Measurements from ENCODE around the gene FKBP2. TPM values are rescaled to one million over a fixed set of nuclear protein-coding genes. Genes with fewer than 3 reads are reported as not detected.

FKBP2 gene
- total RNA-seq, 1 experiment from 2014 or later: 84.2 TPM

DNA sequence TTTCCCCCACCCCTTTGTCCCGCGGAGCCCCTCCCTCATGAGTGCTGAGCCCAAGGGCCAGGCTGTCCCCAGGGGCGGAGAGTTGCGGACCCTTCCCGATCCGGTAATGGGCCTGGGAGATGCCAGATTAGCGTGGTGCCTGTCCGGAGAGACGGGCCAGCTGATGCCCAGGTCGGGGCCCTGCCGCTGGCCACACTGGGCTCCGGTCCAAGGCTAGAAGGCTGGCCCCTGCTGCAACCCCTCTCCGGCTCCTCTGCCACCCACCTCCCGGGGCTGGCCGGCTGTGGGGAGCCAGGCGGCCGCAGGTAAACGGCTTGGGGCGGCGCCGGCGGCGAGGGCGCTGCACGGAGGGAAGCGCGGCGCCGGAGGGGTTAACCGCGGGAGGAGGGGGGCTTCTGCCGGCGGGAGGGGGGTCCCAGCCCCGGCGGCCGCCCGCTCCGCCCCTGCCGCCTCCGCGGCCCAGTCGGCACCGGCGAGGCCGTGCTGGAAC is 50.4 kb downstream of the FKBP2 start, which contains the start of gene KCNK4:
Gene KCNK4, plus strand, starts transcription at position 41 of the 490 bp plus-strand sequence. CDS start 1,717 bp downstream, outside the sequence.
- Histone ChIP-seq H2AFZ (no peak within 1 kb of the TSS), H3K27ac (no peak within 1 kb of the TSS), H3K9me2 (ENCODE audit: insufficient read depth) (no peaks in the 10 kb centered on the region), H3K4me3 (no peak within 1 kb of the TSS), H3K9me3 (ENCODE audit: insufficient read depth, low read depth) (no peaks in the 10 kb centered on the region), H3F3A (ENCODE audit: insufficient read depth, low read depth) (peaks cover 4% of the 10 kb centered on the region; the same call in 1 of the 2 replicates), H3K27me3 (ENCODE audit: insufficient read depth, low read depth) (no peaks in the 10 kb centered on the region), H3K36me3 (ENCODE audit: low read depth) (no peaks in the 10 kb centered on the region), H4K20me1 (ENCODE audit: insufficient read depth) (no peaks in the 10 kb centered on the region), H3K4me1 (replicated peaks; ENCODE audit: insufficient read depth) (peaks cover 8% of the 10 kb centered on the region), H3K79me2 (ENCODE audit: low read depth) (no peaks in the 10 kb centered on the region; the same call in 1 of the 2 replicates), H3K4me2 (no peak within 1 kb of the TSS)
- CTCF ChIA-PET: no interaction called here
- peak in 1 of 2 experiments; percentile 31 for DNase-seq
- no peak for TF ChIP-seq EZH2 (IDR thresholded peaks at IDR 0.05; ENCODE audit: low read depth)
- TF ChIP-seq, protein P1, sequence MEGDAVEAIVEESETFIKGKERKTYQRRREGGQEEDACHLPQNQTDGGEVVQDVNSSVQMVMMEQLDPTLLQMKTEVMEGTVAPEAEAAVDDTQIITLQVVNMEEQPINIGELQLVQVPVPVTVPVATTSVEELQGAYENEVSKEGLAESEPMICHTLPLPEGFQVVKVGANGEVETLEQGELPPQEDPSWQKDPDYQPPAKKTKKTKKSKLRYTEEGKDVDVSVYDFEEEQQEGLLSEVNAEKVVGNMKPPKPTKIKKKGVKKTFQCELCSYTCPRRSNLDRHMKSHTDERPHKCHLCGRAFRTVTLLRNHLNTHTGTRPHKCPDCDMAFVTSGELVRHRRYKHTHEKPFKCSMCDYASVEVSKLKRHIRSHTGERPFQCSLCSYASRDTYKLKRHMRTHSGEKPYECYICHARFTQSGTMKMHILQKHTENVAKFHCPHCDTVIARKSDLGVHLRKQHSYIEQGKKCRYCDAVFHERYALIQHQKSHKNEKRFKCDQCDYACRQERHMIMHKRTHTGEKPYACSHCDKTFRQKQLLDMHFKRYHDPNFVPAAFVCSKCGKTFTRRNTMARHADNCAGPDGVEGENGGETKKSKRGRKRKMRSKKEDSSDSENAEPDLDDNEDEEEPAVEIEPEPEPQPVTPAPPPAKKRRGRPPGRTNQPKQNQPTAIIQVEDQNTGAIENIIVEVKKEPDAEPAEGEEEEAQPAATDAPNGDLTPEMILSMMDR (conservative IDR thresholded peaks at IDR 0.05): no peak
- BruUV-seq (replicated peaks): no TSS peak
- POLR2A ChIA-PET (ENCODE audit: unreplicated experiment): no interaction called here
- intact Hi-C loops (cut with micrococcal nuclease; ENCODE audit: unreplicated experiment): no loop called here

DNA sequence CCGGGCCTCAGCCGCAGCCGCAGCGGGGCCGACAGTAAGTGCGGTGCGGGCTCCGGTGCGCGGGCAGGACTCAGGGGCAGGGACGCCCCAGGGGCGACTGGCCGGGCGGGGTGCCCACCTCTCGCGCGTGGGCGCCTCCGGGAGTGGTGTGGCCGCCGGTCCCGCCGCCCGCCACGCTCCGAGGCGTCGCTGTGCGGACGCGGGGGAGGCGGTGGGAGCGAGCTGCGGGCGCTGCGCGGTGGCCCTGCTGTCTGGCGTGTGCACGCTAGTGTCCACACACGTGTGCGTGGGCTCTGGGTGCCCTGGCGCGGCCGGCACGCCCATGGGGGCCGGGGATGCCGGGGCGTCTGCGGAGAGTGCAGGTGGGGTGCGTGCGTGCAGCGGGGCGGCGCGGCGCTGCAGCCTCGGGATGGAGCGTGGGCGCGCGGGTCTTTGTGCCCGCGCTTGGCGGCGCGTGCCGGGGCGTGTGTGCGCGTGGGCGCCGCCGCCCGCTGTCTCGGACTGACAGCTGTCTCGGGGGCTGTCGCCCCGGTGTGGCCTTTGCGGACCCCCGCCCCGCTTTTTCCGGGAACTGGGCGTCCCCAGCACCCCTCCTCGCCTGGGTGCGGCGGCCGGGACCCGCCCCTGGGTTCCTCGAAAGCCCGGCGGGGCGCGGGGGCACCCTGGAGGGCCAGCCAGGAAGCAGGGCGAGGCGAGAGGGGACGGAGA is 51.0 kb downstream of the FKBP2 start:
- Histone ChIP-seq H3K36me3 (ENCODE audit: low read depth) (no peaks in the 10 kb centered on the region), H4K20me1 (ENCODE audit: insufficient read depth) (no peaks in the 10 kb centered on the region), H2AFZ (no peak overlapping the region), H3F3A (ENCODE audit: insufficient read depth, low read depth) (no peaks in the 10 kb centered on the region; the same call in 1 of the 2 replicates), H3K4me3 (no peak overlapping the region), H3K27me3 (ENCODE audit: insufficient read depth, low read depth) (no peaks in the 10 kb centered on the region), H3K9me3 (ENCODE audit: insufficient read depth, low read depth) (no peaks in the 10 kb centered on the region), H3K9me2 (ENCODE audit: insufficient read depth) (no peaks in the 10 kb centered on the region), H3K4me1 (replicated peaks; ENCODE audit: insufficient read depth) (peaks cover 2% of the 10 kb centered on the region; the same call in 1 of the 2 replicates), H3K27ac (no peak overlapping the region), H3K4me2 (no peak overlapping the region), H3K79me2 (ENCODE audit: low read depth) (no peaks in the 10 kb centered on the region)
- POLR2A ChIA-PET (ENCODE audit: unreplicated experiment): no interaction called here
- intact Hi-C loops (cut with micrococcal nuclease; ENCODE audit: unreplicated experiment): no loop called here
- BruUV-seq (replicated peaks): no TSS peak
- peak in 1 of 2 experiments; percentile 10 for DNase-seq
- TF ChIP-seq, protein P1 (conservative IDR thresholded peaks at IDR 0.05): no peak
- TF ChIP-seq EZH2 (IDR thresholded peaks at IDR 0.05; ENCODE audit: low read depth): no peak
- CTCF ChIA-PET: no interaction called here

DNA sequence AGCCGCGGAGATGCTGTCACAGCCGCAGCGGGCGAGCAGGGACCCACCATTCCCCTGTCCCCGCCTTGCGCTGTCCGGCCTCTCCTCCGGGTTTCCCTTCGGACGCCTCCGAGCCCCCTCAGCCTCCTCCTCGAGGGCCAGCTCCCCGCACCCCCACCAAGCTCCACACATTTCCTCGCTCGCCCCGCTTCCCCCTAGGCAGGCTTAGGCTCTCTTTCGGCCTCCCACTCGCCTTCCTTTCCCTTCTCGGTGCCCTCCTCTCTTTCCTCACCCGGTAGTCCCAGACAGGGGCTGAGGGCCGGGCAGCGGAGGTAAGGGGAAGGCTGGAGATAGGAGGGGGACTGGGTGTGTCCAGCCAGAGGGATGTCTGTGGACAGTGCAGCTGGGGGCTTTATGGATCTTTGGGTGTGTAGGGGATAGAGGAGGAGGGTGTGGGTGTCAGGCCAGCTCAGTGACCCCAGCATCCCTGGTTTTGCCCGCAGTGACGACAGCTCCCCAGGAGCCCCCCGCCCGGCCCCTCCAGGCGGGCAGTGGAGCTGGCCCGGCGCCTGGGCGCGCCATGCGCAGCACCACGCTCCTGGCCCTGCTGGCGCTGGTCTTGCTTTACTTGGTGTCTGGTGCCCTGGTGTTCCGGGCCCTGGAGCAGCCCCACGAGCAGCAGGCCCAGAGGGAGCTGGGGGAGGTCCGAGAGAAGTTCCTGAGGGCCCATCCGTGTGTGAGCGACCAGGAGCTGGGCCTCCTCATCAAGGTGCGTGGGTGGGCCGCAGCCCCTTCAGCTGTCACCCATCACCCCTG is 51.8 kb downstream of the FKBP2 start:
- no peak overlapping the region for H3K4me2 ChIP-seq
- ChIA-PET POLR2A (ENCODE audit: unreplicated experiment) (no interaction called here), CTCF (interaction anchor here (0.8 to 1.1 kb wide), 2 partner anchors 16 to 21 kb away, joined by 4 to 5 read pairs; no protein-coding TSS in a partner anchor)
- H3K9me2 ChIP-seq (ENCODE audit: insufficient read depth): no peaks in the 10 kb centered on the region
- no peaks in the 10 kb centered on the region for H3K4me1 ChIP-seq (replicated peaks; ENCODE audit: insufficient read depth)
- TF ChIP-seq, protein P1 (conservative IDR thresholded peaks at IDR 0.05): no peak
- no peak for TF ChIP-seq EZH2 (IDR thresholded peaks at IDR 0.05; ENCODE audit: low read depth)
- BruUV-seq (replicated peaks): no TSS peak
- no peak overlapping the region for H3K27ac ChIP-seq
- H3F3A ChIP-seq (ENCODE audit: insufficient read depth, low read depth): no peaks in the 10 kb centered on the region; the same call in 1 of the 2 replicates
- H3K36me3 ChIP-seq (ENCODE audit: low read depth): no peaks in the 10 kb centered on the region
- H3K79me2 ChIP-seq (ENCODE audit: low read depth): no peaks in the 10 kb centered on the region
- no peaks in the 10 kb centered on the region for H3K9me3 ChIP-seq (ENCODE audit: insufficient read depth, low read depth)
- peak in 1 of 2 experiments; percentile 10 for DNase-seq
- no peaks in the 10 kb centered on the region for H3K27me3 ChIP-seq (ENCODE audit: insufficient read depth, low read depth)
- no peak overlapping the region for H3K4me3 ChIP-seq
- H4K20me1 ChIP-seq (ENCODE audit: insufficient read depth): no peaks in the 10 kb centered on the region
- H2AFZ ChIP-seq: no peak overlapping the region
- intact Hi-C loops (cut with micrococcal nuclease; ENCODE audit: unreplicated experiment): no loop called here
